ENCODE results near the gene GMFB.
"Not testable (repeated sequence)": the region's sequence is repeated elsewhere in the genome, so short reads cannot be mapped to it uniquely, and the experiment has no call there.

Gene GMFB

GRCh38 chr14:54457609-54457996, 31.2 kb downstream of the GMFB start:
- DNase-seq: no peak

GRCh38 chr14:54456820-54457608, 31.8 kb downstream of the GMFB start:
- not testable (repeated sequence) for DNase-seq

GRCh38 chr14:54455363-54455762, 33.4 kb downstream of the GMFB start:
- no peak for DNase-seq

GRCh38 chr14:54453990-54454389, 34.8 kb downstream of the GMFB start:
- not testable (repeated sequence) for DNase-seq

- DNase-seq: no peak
Measured at GRCh38 chr14:54453252-54453651, 35.5 kb downstream of the GMFB start.

- no peak for DNase-seq
Measured at GRCh38 chr14:54451961-54452360, 36.8 kb downstream of the GMFB start.

- no peak for DNase-seq
Measured at GRCh38 chr14:54451121-54451601, 37.6 kb downstream of the GMFB start.

GRCh38 chr14:54450535-54450934, 38.2 kb downstream of the GMFB start:
- DNase-seq: peak; percentile 15

- peak; percentile 8 for DNase-seq
Measured at GRCh38 chr14:54447231-54447692, 41.5 kb downstream of the GMFB start.

GRCh38 chr14:54446161-54446693, 42.6 kb downstream of the GMFB start:
- no peak for DNase-seq

- no peak for DNase-seq
Measured at GRCh38 chr14:54444681-54445080, 44.1 kb downstream of the GMFB start.

GRCh38 chr14:54443981-54444380, 44.8 kb downstream of the GMFB start:
- DNase-seq: no peak

GRCh38 chr14:54442961-54443360, 45.8 kb downstream of the GMFB start:
- not testable (repeated sequence) for DNase-seq

- peak; percentile 90 for DNase-seq
Measured at GRCh38 chr14:54440873-54441868, 47.6 kb downstream of the GMFB start, which contains the start of gene CNIH1. Gene CNIH1, minus strand, starts transcription at chr14:54441374. Its CDS starts 47 bp downstream, at chr14:54441327.

GRCh38 chr14:54440476-54440872, 48.3 kb downstream of the GMFB start:
- no peak for DNase-seq

GRCh38 chr14:54440037-54440436, 48.7 kb downstream of the GMFB start:
- no peak for DNase-seq

- DNase-seq: no peak
Measured at GRCh38 chr14:54438703-54439102, 50.1 kb downstream of the GMFB start.

- DNase-seq: not testable (repeated sequence)
Measured at GRCh38 chr14:54437954-54438353, 50.8 kb downstream of the GMFB start.

GRCh38 chr14:54435500-54435981, 53.2 kb downstream of the GMFB start:
- peak; percentile 61 for DNase-seq

- DNase-seq: no peak
Measured at GRCh38 chr14:54428527-54428926, 60.3 kb downstream of the GMFB start.

GRCh38 chr14:54427871-54428270, 60.9 kb downstream of the GMFB start:
- no peak for DNase-seq

GRCh38 chr14:54425537-54426274, 63.1 kb downstream of the GMFB start:
- no peak for DNase-seq

Data from CD4-positive, alpha-beta T cell treated with Interleukin-4 for 4 hours (primary cell).